HepG2 (cell line): ENCODE measurements around the gene ASB3. TPM values are rescaled to one million over a fixed set of nuclear protein-coding genes. Genes with fewer than 3 reads are reported as not detected.

Source experiments
- ATAC-seq: fragments of 200-7000 bp; cut with Tn5 transposase; 3 replicates; pipeline ENCODE4 v1.9.1; 2020; ENCODE audit warnings: mild to moderate bottlenecking, moderate library complexity
- BruUV-seq: library from RNA; stranded (reverse); fragments of 400-500 nt; replicated peaks from 2 replicates; lab custom pipeline; 2021; lab: Mats Ljungman, UMichigan
- CTCF ChIA-PET: fragments of 300-600 bp; formaldehyde crosslinking; extraction: SDS; loops from one replicate; lab custom pipeline; 2021; ENCODE audit warnings: low total read pairs, inconsistent platforms, low intra/inter-chr PET ratio; lab: Yijun Ruan, JAX
- POLR2A ChIA-PET: fragments of 350-600 bp; sonication (Branson Sonifier 250); formaldehyde crosslinking; loops from one replicate; lab custom pipeline; 2020; ENCODE audit warnings: antibody characterized with exemption, inconsistent platforms; lab: Yijun Ruan, JAX
- DNase-seq: peaks from one replicate; pipeline ENCODE4 v3.0.0-alpha.2; 2015; ENCODE audit warnings: low spot score
- FAIRE-seq: peaks from 3 replicates; lab custom pipeline; 2011; peaks lifted over from hg19 to GRCh38; lab: Jason Lieb, UNC
- H2AFZ ChIP-seq: one replicate; pipeline ENCODE4 v1.6.1; 2011; ENCODE audit warnings: low read length, inconsistent platforms
- H3K27ac ChIP-seq: fragments of 300-600 bp; 3 replicates; pipeline ENCODE4 v1.8.0; 2011; ENCODE audit warnings: mixed run types, mild to moderate bottlenecking, mixed read lengths, low read length, inconsistent platforms; ENCODE audit not compliant: insufficient read depth; ENCODE audit errors: extremely low read length
- H3K27me3 ChIP-seq, 2 experiments: fragments of 200-600 bp in 1 of 2; 2 replicates in 1 of 2; 3 replicates in 1 of 2; pipeline versions ENCODE4 v1.6.0 to v1.8.0; 2011; ENCODE audit warnings: low read length in 2 of 2, mild to moderate bottlenecking in 2 of 2, moderate library complexity in 2 of 2, inconsistent platforms in 1 of 2; ENCODE audit not compliant: insufficient read depth in 2 of 2, control insufficient read depth in 1 of 2
- H3K36me3 ChIP-seq, 2 experiments: fragments of 200-600 bp in 1 of 2; replicated peaks in 1 of 2; 2 replicates in 1 of 2; 3 replicates in 1 of 2; pipeline versions ENCODE4 v1.5.1 to v1.8.0; 2011; ENCODE audit warnings: low read length in 2 of 2, inconsistent platforms in 1 of 2; ENCODE audit not compliant: insufficient read depth in 2 of 2, control insufficient read depth in 1 of 2
- H3K4me1 ChIP-seq: 2 replicates; pipeline ENCODE4 v1.5.1; 2012; ENCODE audit warnings: low read length, inconsistent platforms; ENCODE audit not compliant: insufficient read depth
- H3K4me2 ChIP-seq: 2 replicates; pipeline ENCODE4 v1.6.0; 2011; ENCODE audit warnings: low read depth, low read length, inconsistent platforms
- H3K4me3 ChIP-seq, 3 experiments: fragments of 200-600 bp in 1 of 3; sonication (generic), shearing (Covaris generic) in 1 of 3; replicated peaks in 1 of 3; 2 replicates each; pipeline ENCODE4 v1.5.1; 2011 to 2016; ENCODE audit warnings: low read length in 3 of 3, inconsistent platforms in 2 of 3, low read depth in 2 of 3, mild to moderate bottlenecking in 2 of 3, control low read depth in 1 of 3, mixed read lengths in 1 of 3; ENCODE audit not compliant: insufficient read depth in 1 of 3
- H3K79me2 ChIP-seq: one replicate; pipeline ENCODE4 v1.6.1; 2011; ENCODE audit warnings: low read length, inconsistent platforms; ENCODE audit not compliant: insufficient read depth
- H3K9ac ChIP-seq: 2 replicates; pipeline ENCODE4 v1.6.0; 2011; ENCODE audit warnings: mild to moderate bottlenecking, low read depth, low read length, inconsistent platforms; ENCODE audit not compliant: insufficient read depth
- H3K9me3 ChIP-seq: 2 replicates; pipeline ENCODE4 v1.5.1; 2012; ENCODE audit warnings: mild to moderate bottlenecking, low read length
- H4K20me1 ChIP-seq: 2 replicates; pipeline ENCODE4 v1.6.0; 2011; ENCODE audit warnings: inconsistent platforms, mild to moderate bottlenecking, low read length, moderate library complexity; ENCODE audit not compliant: insufficient read depth
- HOXA5 ChIP-seq: sonication (generic); formaldehyde crosslinking; IDR thresholded peaks from 2 replicates; pipeline ENCODE4 v1.4.0; 2020; ENCODE audit warnings: missing genetic modification reagents
- MAFF ChIP-seq: IDR thresholded peaks from 2 replicates; pipeline ENCODE4 v1.6.1; 2011; ENCODE audit warnings: low read depth, low read length, improper control_type of control experiment
- MAFK ChIP-seq, 2 experiments: IDR thresholded peaks in 1 of 2; conservative IDR thresholded peaks in 1 of 2; 2 replicates each; pipeline ENCODE4 v1.6.1; 2011; ENCODE audit warnings: improper control_type of control experiment in 2 of 2, low read length in 2 of 2
- POLR2AphosphoS5 ChIP-seq: IDR thresholded peaks from 2 replicates; pipeline ENCODE4 v1.6.1; 2012; ENCODE audit warnings: low read depth, low read length
- STAG1 ChIP-seq: sonication (generic); formaldehyde crosslinking; IDR thresholded peaks from 2 replicates; pipeline ENCODE4 v1.4.0; 2020; ENCODE audit warnings: missing genetic modification reagents
- ZNF20 ChIP-seq: sonication (generic); formaldehyde crosslinking; IDR thresholded peaks from 2 replicates; pipeline ENCODE4 v1.4.0; 2020; ENCODE audit warnings: mild to moderate bottlenecking, moderate library complexity, missing genetic modification reagents
- ZNF460 ChIP-seq: sonication (generic); formaldehyde crosslinking; IDR thresholded peaks from 2 replicates; pipeline ENCODE4 v1.5.1; 2020; ENCODE audit warnings: missing genetic modification reagents, mild to moderate bottlenecking, borderline replicate concordance
- WGBS: methylation state at CpG from one replicate; pipeline ENCODE4 v1.1.6; 2017; ENCODE audit warnings: low lambda C conversion rate; 5-methylcytosine and 5-hydroxymethylcytosine counted together
- in situ Hi-C: cut with HindIII; loops from 2 replicates; pipeline ENCODE4 v1.10.0; 2017; ENCODE audit warnings: low pct_unique_long_range_greater_than_20kb; ENCODE audit not compliant: extremely low pct_ligation_motif_present
- intact Hi-C: fragments of 100-400 bp; cut with micrococcal nuclease; formaldehyde crosslinking; loops from one replicate; pipeline ENCODE4 v1.10.0; 2022; ENCODE audit not compliant: unreplicated experiment
- polyA plus RNA-seq, 8 experiments: library from polyadenylated mRNA; depleted of rRNA in 3 of 8; stranded (reverse) in 7 of 8; unstranded in 1 of 8; fragments of >200 nt; fragmentation: Illumina TruSeq in 4 of 8; extraction: Trizol in 4 of 8; gene quantifications; 2 replicates each; pipeline versions ENCODE4 v1.2.1 to v1.2.3, GENCODE V29; 2011 to 2016; ENCODE audit warnings: low read depth in 4 of 8, missing spikeins in 1 of 8, mixed read lengths in 1 of 8; ENCODE audit not compliant: insufficient read depth in 1 of 8
- total RNA-seq, 5 experiments: library from RNA; depleted of rRNA; stranded (reverse); fragments of >200 nt; fragmentation: Illumina TruSeq; extraction: Trizol; gene quantifications; 2 replicates each; pipeline ENCODE4 v1.2.3, GENCODE V29; 2016; ENCODE audit warnings: low read depth in 1 of 5
- TF ChIP-seq, protein P1 (sequence below): fragments of 450-650 bp; IDR thresholded peaks from 2 replicates; pipeline ENCODE4 v1.6.1; 2017
- TF ChIP-seq, protein P2 (sequence below): sonication (generic); formaldehyde crosslinking; IDR thresholded peaks from 2 replicates; pipeline ENCODE4 v1.5.0; 2020; ENCODE audit warnings: mild to moderate bottlenecking, missing genetic modification reagents, moderate library complexity
- TF ChIP-seq, protein P3 (sequence below), 2 experiments: fragments of 450-650 bp in 1 of 2; sonication (generic) in 1 of 2; formaldehyde crosslinking; IDR thresholded peaks; 2 replicates each; pipeline versions ENCODE4 v1.5.0 to v1.8.0; 2020 to 2022; ENCODE audit warnings: mild to moderate bottlenecking in 1 of 2, missing genetic modification reagents in 1 of 2

Gene ASB3
- total and polyA plus RNA-seq, 2 of the 13 experiments (the other 11 are each of a cell fraction or from before 2014, with no cell fraction given) = 40.1 to 41.8 TPM

DNA sequence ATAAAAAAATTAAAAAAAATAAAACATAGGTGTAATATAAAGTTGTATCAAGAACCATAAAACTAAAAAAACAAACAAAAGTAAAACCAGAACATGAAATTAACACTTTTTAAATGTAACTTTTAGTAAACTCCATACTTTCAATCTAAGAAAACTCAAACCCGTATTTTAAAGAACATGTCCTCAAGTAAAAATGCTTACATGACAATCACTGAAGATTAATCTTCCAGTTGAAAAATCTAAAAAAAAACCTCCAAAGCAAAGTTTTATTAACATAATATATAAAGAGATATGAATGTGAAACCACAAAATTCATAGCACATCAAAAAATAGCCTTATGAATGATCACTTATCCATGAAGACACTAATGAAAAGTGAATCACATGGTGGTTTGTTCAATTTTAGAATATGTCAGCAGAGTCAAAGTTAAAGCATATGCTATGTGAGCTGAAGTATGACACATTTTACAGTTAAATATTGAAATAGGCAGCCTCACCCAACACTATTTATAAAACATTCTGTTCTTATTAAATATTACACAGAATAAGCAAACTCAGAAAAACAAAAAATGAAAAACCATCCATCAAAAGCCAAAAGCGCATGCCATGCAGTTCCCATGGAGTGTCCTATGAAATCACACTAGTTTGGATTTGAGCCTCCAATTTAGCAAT lies 42.2 kb downstream of the ASB3 start:
- intact Hi-C loops = no loop called here
- H3K4me3 ChIP-seq = no peak overlapping the region
- DNase-seq (no peak), FAIRE-seq (no peak), ATAC-seq (no peak)
- H3K9me3 ChIP-seq = no peaks in the 10 kb centered on the region
- H3K4me1 ChIP-seq = peaks cover 2% of the 10 kb centered on the region; the same call in 1 of the 2 replicates
- H2AFZ ChIP-seq = no peak overlapping the region
- WGBS = 96% methylated on average over 2 of the region's 2 CpGs
- H3K4me2 ChIP-seq = no peak overlapping the region
- H3K27me3 ChIP-seq = no peaks in the 10 kb centered on the region
- peak in 1 of 2 experiments; percentile 56; a peak in 1 of 4 replicates for TF ChIP-seq MAFK (conservative IDR thresholded peaks at IDR 0.05 in 1 of 2, IDR thresholded peaks at IDR 0.05 in 1 of 2; ENCODE audit: low read length in 2 of 2)
- no peak for TF ChIP-seq HOXA5 (CRISPR knock-in tag)
- no peak for TF ChIP-seq ZNF460 (CRISPR knock-in tag)
- TF ChIP-seq MAFF = 0 out of 2 replicates have a peak, but pooled peaks have one; percentile 24
- no peak for TF ChIP-seq POLR2AphosphoS5
- no peak for TF ChIP-seq ZNF20 (CRISPR knock-in tag)
- no peaks in the 10 kb centered on the region for H4K20me1 ChIP-seq
- in situ Hi-C loops = loop anchor here (10.0 kb wide), 1 partner anchor 320 kb away; no protein-coding TSS in a partner anchor
- no peak overlapping the region for H3K9ac ChIP-seq
- POLR2A ChIA-PET = interaction anchor here (1.0 kb wide), 1 partner anchor 23 kb away, joined by 3 read pairs; the partner anchor contains the start of gene CHAC2
- no peaks in the 10 kb centered on the region for H3K79me2 ChIP-seq
- no TSS peak for BruUV-seq
- CTCF ChIA-PET = no interaction called here
- H3K36me3 ChIP-seq = peaks cover 4 to 23% of the 10 kb centered on the region in 2 experiments; a peak in 4 of 5 replicates
- H3K27ac ChIP-seq = no peak overlapping the region

DNA sequence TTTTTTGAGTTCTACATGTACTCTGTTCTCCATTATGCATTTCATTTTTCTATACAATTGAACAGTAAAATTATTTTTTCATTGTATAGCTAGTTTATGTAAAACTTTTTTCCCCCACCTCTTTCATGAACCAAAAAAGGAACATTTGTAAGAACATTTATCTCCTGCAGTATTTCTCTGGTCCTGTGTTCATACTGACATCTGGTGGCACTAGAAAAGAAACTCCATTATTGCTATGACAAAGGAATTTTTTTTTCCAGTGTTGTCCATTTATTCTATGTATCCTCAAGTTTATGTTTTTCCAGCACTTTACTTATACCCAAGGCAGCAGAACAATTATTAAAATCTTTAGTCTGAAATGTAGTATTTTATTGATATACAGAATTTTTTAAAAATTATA lies 46.6 kb downstream of the ASB3 start:
- intact Hi-C loops = loop anchor here (1.0 kb wide), 2 partner anchors 46 to 317 kb away; partner anchors contain the start of gene ASB3
- POLR2A ChIA-PET = no interaction called here
- H3K9me3 ChIP-seq = no peaks in the 10 kb centered on the region
- no peak overlapping the region for H3K4me3 ChIP-seq
- CTCF ChIA-PET = interaction anchor here (1.5 kb wide), 1 partner anchor 317 kb away, joined by 11 read pairs; no protein-coding TSS in a partner anchor
- TF ChIP-seq, protein P1, sequence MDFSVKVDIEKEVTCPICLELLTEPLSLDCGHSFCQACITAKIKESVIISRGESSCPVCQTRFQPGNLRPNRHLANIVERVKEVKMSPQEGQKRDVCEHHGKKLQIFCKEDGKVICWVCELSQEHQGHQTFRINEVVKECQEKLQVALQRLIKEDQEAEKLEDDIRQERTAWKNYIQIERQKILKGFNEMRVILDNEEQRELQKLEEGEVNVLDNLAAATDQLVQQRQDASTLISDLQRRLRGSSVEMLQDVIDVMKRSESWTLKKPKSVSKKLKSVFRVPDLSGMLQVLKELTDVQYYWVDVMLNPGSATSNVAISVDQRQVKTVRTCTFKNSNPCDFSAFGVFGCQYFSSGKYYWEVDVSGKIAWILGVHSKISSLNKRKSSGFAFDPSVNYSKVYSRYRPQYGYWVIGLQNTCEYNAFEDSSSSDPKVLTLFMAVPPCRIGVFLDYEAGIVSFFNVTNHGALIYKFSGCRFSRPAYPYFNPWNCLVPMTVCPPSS = no peak
- peak; percentile 62 for TF ChIP-seq STAG1 (CRISPR knock-in tag)
- TF ChIP-seq, protein P2, sequence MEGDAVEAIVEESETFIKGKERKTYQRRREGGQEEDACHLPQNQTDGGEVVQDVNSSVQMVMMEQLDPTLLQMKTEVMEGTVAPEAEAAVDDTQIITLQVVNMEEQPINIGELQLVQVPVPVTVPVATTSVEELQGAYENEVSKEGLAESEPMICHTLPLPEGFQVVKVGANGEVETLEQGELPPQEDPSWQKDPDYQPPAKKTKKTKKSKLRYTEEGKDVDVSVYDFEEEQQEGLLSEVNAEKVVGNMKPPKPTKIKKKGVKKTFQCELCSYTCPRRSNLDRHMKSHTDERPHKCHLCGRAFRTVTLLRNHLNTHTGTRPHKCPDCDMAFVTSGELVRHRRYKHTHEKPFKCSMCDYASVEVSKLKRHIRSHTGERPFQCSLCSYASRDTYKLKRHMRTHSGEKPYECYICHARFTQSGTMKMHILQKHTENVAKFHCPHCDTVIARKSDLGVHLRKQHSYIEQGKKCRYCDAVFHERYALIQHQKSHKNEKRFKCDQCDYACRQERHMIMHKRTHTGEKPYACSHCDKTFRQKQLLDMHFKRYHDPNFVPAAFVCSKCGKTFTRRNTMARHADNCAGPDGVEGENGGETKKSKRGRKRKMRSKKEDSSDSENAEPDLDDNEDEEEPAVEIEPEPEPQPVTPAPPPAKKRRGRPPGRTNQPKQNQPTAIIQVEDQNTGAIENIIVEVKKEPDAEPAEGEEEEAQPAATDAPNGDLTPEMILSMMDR (CRISPR knock-in tag) = peak; percentile 46
- TF ChIP-seq, protein P3, sequence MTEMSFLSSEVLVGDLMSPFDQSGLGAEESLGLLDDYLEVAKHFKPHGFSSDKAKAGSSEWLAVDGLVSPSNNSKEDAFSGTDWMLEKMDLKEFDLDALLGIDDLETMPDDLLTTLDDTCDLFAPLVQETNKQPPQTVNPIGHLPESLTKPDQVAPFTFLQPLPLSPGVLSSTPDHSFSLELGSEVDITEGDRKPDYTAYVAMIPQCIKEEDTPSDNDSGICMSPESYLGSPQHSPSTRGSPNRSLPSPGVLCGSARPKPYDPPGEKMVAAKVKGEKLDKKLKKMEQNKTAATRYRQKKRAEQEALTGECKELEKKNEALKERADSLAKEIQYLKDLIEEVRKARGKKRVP (CRISPR knock-in tag; IDR thresholded peaks at IDR 0.05) = 0 out of 4 replicates have a peak, but pooled peaks of 1 of the 2 experiments have one; percentile 13
- TF ChIP-seq, all 625 proteins: peak for 3
- no peaks in the 10 kb centered on the region for H4K20me1 ChIP-seq
- H3K36me3 ChIP-seq = peaks cover 0 to 14% of the 10 kb centered on the region in 2 experiments; a peak in 3 of 5 replicates
- DNase-seq = peak; percentile 40
- in situ Hi-C loops = loop anchor here (10.0 kb wide), 1 partner anchor 315 kb away; no protein-coding TSS in a partner anchor
- no peaks in the 10 kb centered on the region for H3K79me2 ChIP-seq
- H3K27me3 ChIP-seq = no peaks in the 10 kb centered on the region
- H3K9ac ChIP-seq = no peak overlapping the region
- peaks cover 8% of the 10 kb centered on the region; the same call in 1 of the 2 replicates for H3K4me1 ChIP-seq
- H3K27ac ChIP-seq = no peak overlapping the region
- no TSS peak for BruUV-seq
- H3K4me2 ChIP-seq = no peak overlapping the region
- ATAC-seq = no peak
- H2AFZ ChIP-seq = no peak overlapping the region
- FAIRE-seq = no peak
